NOMO-1 treated with dmso at 0.1 percent for 144 hours (cell line): Measurements from ENCODE around the gene DDX39B.
"Not testable (repeated sequence)": the region's sequence is repeated elsewhere in the genome, so short reads cannot be mapped to it uniquely, and the experiment has no call there.

Experiments
- DNase-seq: peaks from one replicate; lab custom pipeline; 2025; ENCODE audit not compliant: unreplicated experiment; lab: John Stamatoyannopoulos, UW

The DDX39B gene

DNA sequence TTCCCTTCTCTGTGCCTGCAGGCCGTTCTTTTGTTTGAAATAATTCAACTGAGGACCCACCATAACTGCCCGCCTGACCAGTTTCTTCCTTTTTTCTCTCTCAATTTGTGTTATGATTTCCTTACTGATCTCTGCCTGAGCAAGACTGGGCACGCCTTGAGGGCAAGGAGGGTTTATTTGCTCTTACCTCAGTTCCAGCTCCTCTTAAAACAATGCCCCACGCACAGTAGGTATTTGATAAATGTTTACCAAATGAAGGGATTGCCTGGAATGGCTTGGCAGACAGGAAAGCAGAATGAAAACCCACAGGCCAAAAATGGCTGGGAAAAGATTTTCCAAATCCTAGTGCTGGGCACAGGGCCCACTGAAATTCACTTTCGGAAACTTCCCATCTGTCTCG is 54.1 kb downstream of the DDX39B start:
- not testable (repeated sequence) for DNase-seq

- DNase-seq: not testable (repeated sequence)
These were observed 55.6 kb downstream of the DDX39B start for GRCh38 chr6:31486065-31486837.

- no peak for DNase-seq
These were observed 56.7 kb downstream of the DDX39B start for GRCh38 chr6:31485055-31485454.

DNA sequence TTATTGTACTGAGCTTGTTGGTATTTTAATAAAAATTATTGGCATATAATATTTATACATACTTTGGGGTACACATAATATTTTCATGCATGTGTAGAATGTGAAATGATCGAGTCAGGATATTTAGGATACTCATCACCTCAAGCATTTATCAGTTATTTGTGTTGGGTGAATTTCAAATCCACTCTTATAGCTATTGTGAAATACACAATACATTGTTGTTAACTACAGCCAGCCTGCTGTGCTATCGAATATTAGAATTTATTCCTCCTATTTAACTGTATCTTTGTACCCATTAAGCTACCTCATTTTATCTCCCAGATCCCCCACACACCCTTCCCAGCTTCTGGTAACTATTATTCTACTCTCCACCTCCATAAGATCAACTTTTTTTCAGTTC is 58.4 kb downstream of the DDX39B start:
- no peak for DNase-seq

GRCh38 chr6:31480574-31480973 is 61.2 kb downstream of the DDX39B start:
- DNase-seq: no peak
